Glutamatergic neuron (in vitro differentiated cells): ENCODE measurements around the gene DPF3. TPM values are rescaled to one million over a fixed set of nuclear protein-coding genes. Genes with fewer than 3 reads are reported as not detected.

Experiments used
- DNase-seq: peaks from one replicate; pipeline ENCODE4 v3.0.0; 2022
- H3K27ac Mint-ChIP-seq: one replicate; pipeline ENCODE4 v1.8.0; 2020; ENCODE audit warnings: mild to moderate bottlenecking, mixed read lengths, inconsistent platforms; ENCODE audit not compliant: unreplicated experiment
- H3K27me3 Mint-ChIP-seq: one replicate; pipeline ENCODE4 v1.8.0; 2020; ENCODE audit warnings: mild to moderate bottlenecking, moderate library complexity, mixed read lengths, inconsistent platforms; ENCODE audit not compliant: unreplicated experiment
- H3K36me3 Mint-ChIP-seq: one replicate; pipeline ENCODE4 v1.8.0; 2020; ENCODE audit warnings: mild to moderate bottlenecking, mixed read lengths, inconsistent platforms; ENCODE audit not compliant: unreplicated experiment
- H3K4me1 Mint-ChIP-seq: one replicate; pipeline ENCODE4 v1.8.0; 2020; ENCODE audit warnings: mild to moderate bottlenecking, low read depth, mixed read lengths, inconsistent platforms; ENCODE audit not compliant: unreplicated experiment
- H3K4me3 Mint-ChIP-seq: one replicate; pipeline ENCODE4 v1.8.0; 2020; ENCODE audit warnings: mild to moderate bottlenecking, mixed read lengths, inconsistent platforms; ENCODE audit not compliant: unreplicated experiment
- H3K9me3 Mint-ChIP-seq: one replicate; pipeline ENCODE4 v1.8.0; 2020; ENCODE audit warnings: mild to moderate bottlenecking, moderate library complexity, mixed read lengths, inconsistent platforms; ENCODE audit not compliant: unreplicated experiment
- CTCF ChIP-seq: fragments of 200-600 bp; sonication (generic); IDR thresholded peaks from one replicate; pipeline ENCODE4 v1.5.0; 2021; ENCODE audit not compliant: partially characterized antibody, unreplicated experiment
- total RNA-seq: library from RNA; stranded (reverse); fragmentation: NEBNext Ultra II Directional; extraction: Animal tissue kit (Norgen Biotek cat#: 25700); gene quantifications from one replicate; pipeline ENCODE4 v1.2.1, GENCODE V29; 2021; ENCODE audit not compliant: unreplicated experiment

The DPF3 gene
- total RNA-seq, 1 donor from 2014 or later, result 13.7 TPM

DNA sequence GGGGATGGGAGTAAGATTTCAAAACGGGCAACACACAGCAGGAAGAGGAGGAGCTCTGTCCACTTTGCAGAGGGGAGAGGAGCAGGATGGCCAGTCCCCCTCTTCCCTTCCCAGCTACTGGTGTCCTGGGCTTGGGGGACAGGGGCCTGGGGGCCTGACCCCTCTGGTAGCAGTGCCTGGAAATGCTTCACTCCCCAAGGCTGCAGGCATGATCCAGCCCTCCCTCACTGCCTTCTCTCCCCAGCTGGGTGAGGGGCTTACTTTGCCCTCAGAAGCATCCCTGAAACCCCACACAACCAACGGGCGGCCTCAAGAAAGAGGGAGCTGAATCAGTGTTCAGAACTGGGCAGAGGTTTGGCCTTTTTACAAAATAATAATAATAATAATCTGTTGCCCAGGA is 279.5 kb downstream of the DPF3 start:
- Mint-ChIP-seq H3K4me1 (peaks cover 26% of the 10 kb centered on the region), H3K9me3 (peaks cover 5% of the 10 kb centered on the region), H3K36me3 (no peaks in the 10 kb centered on the region), H3K4me3 (no peak overlapping the region), H3K27me3 (peaks cover 10% of the 10 kb centered on the region), H3K27ac (no peak overlapping the region)
- no peak for TF ChIP-seq CTCF
- DNase-seq, result no peak

GRCh38 chr14:72613975-72614319 is 280.0 kb downstream of the DPF3 start:
- DNase-seq, result no peak
- Mint-ChIP-seq H3K27ac (no peak overlapping the region), H3K4me1 (peaks cover 26% of the 10 kb centered on the region), H3K9me3 (peaks cover 5% of the 10 kb centered on the region), H3K36me3 (no peaks in the 10 kb centered on the region), H3K4me3 (no peak overlapping the region), H3K27me3 (peaks cover 10% of the 10 kb centered on the region)
- no peak for TF ChIP-seq CTCF

DNA sequence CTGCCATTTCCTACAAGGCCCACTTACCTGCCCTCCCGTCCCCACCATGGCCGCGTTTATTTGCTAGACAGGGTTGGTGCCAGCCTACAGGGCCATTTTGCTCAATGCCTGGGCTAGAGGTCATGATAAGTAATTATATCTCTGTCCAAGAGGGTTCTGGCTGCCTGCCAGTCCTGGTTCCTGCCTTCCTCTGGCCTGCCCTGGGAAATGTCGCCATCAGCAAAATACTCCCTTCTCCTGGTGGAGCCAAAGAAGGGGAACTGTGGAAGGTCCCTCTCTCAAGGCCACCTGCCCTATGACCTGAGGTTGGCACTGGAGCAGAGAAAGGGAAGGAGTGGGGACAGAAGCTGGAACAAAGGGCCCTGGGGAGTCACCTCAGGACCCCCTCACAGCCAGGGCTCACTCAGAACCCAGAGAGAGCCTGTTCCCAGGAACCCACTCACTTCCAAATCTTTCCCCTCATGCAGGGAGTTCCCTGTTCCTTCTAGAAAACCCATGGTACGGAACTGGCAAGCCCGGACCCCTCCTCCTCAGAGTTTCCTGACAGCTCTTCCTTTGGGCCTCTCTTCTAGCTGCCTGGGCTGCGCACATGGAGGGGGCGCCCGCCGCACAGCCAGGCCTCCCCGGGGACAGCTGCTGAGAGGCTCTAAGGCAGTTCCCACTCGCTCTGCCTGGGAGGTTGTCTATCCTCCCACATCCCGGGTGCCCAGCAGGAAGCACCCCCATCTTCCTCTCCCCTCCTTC is 280.5 kb downstream of the DPF3 start:
- H3K9me3 Mint-ChIP-seq, result peaks cover 5% of the 10 kb centered on the region
- H3K27ac Mint-ChIP-seq, result no peak overlapping the region
- peaks cover 10% of the 10 kb centered on the region for H3K27me3 Mint-ChIP-seq
- TF ChIP-seq CTCF, result no peak
- H3K4me3 Mint-ChIP-seq, result no peak overlapping the region
- H3K4me1 Mint-ChIP-seq, result peaks cover 30% of the 10 kb centered on the region
- no peak for DNase-seq
- H3K36me3 Mint-ChIP-seq, result no peaks in the 10 kb centered on the region

DNA sequence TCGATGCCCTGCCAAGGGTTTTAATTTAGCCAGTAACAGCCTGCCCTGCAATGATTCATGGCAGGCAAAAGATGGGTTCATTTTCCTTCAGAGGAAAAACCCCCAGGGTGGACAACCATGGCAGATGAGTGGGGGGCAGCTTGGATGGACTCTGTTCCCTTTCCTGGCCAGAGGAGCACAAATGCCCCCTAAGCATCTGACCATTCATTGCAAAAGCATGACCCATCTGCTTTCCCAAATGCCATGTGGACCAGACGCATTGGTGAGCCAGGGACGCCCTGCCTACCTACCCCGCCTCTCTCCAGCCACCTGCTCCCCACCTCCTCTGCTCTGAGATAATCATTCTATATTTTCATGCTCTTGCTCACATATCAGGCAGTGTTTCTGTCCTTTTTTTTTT is 281.9 kb downstream of the DPF3 start:
- DNase-seq, result no peak
- no peak for TF ChIP-seq CTCF
- no peaks in the 10 kb centered on the region for H3K36me3 Mint-ChIP-seq
- H3K4me3 Mint-ChIP-seq, result no peak overlapping the region
- H3K4me1 Mint-ChIP-seq, result peaks cover 35% of the 10 kb centered on the region
- H3K9me3 Mint-ChIP-seq, result peaks cover 5% of the 10 kb centered on the region
- H3K27ac Mint-ChIP-seq, result no peak overlapping the region
- H3K27me3 Mint-ChIP-seq, result peaks cover 9% of the 10 kb centered on the region

- H3K9me3 Mint-ChIP-seq, result peaks cover 5% of the 10 kb centered on the region
- H3K4me3 Mint-ChIP-seq, result no peak overlapping the region
- peaks cover 9% of the 10 kb centered on the region for H3K27me3 Mint-ChIP-seq
- H3K27ac Mint-ChIP-seq, result no peak overlapping the region
- DNase-seq, result no peak
- peaks cover 4% of the 10 kb centered on the region for H3K36me3 Mint-ChIP-seq
- no peak for TF ChIP-seq CTCF
- H3K4me1 Mint-ChIP-seq, result peaks cover 35% of the 10 kb centered on the region
Observed at GRCh38 chr14:72611506-72611905, 282.4 kb downstream of the DPF3 start.
